ENCODE data around the gene SLC1A2. TPM values are rescaled to one million over a fixed set of nuclear protein-coding genes. Genes with fewer than 3 reads are reported as not detected.

The SLC1A2 gene
- total RNA-seq, 2 donors from 2014 or later = 1.3 to 3.3 TPM

- intact Hi-C loops (cut with DNase I) = no loop called here
- DNase-seq = no peak
- no peak for ATAC-seq
Measured at GRCh38 chr11:35337914-35338305, 81.4 kb downstream of the SLC1A2 start.

- intact Hi-C loops (cut with DNase I) = no loop called here
- ATAC-seq = peak in 1 of 2 donors; percentile 93
- DNase-seq = no peak
Measured at GRCh38 chr11:35337136-35337913, 82.0 kb downstream of the SLC1A2 start.

- ATAC-seq (no peak), DNase-seq (no peak)
- intact Hi-C loops (cut with DNase I) = no loop called here
Measured at GRCh38 chr11:35336726-35337125, 82.6 kb downstream of the SLC1A2 start.

- DNase-seq (no peak), ATAC-seq (peak in 1 of 2 donors; percentile 27)
- intact Hi-C loops (cut with DNase I) = no loop called here
Measured at GRCh38 chr11:35335226-35335625, 84.1 kb downstream of the SLC1A2 start.

DNA sequence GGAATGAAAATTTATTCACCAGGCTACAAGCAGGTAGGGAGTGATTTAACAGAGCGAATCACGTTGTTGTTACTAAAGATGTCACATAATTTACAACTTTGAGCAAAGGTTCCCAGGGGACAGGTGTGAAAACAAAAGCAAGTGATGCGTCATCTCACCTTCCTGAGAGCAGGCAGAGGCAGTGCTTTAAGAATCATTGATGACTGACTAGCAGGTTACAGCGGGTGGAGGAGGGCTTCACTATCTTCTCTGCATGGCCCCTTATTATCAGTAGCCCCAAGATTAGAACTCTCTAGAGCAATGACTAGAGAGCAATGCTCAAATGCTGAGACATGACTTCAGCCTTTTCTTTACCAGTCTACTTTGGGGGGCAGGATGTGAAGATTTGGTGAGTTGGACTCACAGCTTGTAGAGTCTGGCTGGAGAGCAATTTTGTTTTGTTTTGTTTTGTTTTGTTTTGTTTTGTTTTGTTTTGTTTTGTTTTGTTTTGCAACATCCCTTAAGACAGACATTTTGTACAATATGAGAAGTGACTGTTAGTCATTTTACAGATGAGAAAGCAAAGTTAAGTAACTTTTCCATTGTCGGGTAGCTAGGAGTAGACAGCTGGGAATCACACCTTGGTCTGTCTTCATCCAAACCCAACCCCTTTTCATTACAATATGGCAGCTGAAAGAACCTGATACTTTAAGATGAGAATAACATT lies 84.8 kb downstream of the SLC1A2 start:
- ATAC-seq (no peak), DNase-seq (no peak)
- intact Hi-C loops (cut with DNase I) = no loop called here

DNA sequence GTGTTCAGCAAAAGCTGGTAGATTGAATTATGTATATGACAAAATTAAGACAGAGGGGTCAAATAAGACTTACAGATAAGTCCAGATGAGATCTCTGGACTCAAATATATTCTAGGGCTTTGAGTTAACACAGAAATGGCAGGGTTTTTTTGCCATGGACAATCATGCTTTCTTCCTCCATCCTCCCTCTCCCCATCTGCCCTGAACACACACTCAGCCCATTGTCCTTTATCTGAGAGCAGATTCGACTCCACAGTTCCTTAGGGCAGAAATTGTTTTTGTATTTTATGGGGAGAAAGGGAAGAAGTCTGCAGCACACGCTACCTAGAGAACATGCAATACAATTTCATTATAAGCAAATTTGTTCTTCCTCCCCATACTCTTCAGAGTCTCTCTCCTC lies 86.8 kb downstream of the SLC1A2 start:
- DNase-seq (no peak), ATAC-seq (no peak)
- intact Hi-C loops (cut with DNase I) = no loop called here

DNA sequence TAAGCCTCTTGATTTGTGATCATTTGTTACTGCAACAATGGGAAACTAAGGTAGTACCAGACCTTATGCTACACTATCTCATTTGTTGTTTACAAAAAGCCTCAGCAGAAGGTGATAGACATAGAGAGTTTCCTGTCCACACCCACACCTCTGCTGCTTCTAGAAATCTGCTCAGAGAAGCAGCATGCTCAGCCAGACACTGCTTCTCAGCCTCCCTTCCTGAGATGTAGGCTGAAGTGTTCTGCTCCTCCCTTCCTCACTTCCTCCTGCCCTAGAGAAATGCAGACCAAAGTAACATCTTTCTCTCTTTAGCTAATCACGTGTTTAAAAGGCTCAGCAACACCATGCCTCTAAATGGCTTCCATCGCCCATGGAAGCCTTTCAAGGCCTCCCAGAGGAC lies 88.4 kb downstream of the SLC1A2 start:
- no peak for DNase-seq
- intact Hi-C loops (cut with DNase I) = no loop called here
- peak; percentile 19 to 49 for ATAC-seq

DNA sequence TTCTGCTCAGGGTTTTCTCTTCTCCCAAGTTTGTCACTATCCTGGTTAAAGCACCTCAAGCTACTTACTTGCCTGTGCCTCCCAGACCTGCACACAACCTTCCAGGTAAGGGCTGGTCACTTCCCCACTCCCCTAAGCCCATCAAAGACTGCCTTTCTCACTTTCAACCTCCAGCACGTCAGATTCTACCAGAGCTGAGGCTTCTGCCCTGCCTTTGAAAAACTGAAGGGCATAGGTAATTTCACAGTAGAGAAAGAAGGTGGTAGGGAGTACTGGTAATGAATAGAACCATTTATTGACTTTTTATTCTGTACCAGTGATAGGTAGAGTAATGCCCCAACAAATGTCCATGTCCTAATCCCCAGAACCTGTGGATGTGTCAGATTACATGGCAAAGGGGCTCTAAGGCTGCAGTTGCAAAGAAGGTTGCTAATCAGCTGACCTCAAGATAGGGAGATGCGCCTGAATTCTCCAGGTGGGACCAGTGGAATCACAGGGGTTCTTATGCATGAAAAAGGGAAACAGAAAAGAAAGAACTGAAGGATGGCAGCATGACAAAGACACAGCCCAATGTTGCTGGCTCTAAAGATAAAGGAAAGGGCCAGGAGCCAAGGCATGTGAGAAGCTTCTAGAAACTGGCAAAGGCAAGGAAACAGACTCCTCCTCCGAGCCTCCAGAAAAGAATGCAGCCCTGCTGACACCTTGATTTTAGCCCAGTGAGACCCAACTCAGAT lies 89.0 kb downstream of the SLC1A2 start:
- no peak for ATAC-seq
- DNase-seq = no peak
- intact Hi-C loops (cut with DNase I) = no loop called here

DNA sequence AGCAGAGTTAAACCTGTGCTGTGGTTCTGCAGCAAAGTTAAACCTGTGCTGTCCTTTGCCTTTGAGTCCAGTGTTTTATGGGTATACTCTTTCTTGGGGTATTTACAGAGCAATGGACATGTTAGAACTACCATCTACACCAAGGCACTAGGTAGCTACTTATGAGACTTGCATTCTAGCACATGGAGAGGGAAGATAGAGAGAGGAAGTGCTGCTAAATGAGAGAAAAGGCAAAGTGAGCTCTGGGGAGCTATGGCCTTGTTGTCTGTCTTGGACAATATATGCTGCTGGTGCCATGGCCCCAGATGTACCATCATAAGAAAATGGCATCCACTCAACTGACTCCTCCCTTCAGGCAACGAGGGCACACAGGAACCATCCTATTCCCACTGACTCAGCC lies 91.5 kb downstream of the SLC1A2 start:
- DNase-seq (no peak), ATAC-seq (no peak)
- intact Hi-C loops (cut with DNase I) = no loop called here

DNA sequence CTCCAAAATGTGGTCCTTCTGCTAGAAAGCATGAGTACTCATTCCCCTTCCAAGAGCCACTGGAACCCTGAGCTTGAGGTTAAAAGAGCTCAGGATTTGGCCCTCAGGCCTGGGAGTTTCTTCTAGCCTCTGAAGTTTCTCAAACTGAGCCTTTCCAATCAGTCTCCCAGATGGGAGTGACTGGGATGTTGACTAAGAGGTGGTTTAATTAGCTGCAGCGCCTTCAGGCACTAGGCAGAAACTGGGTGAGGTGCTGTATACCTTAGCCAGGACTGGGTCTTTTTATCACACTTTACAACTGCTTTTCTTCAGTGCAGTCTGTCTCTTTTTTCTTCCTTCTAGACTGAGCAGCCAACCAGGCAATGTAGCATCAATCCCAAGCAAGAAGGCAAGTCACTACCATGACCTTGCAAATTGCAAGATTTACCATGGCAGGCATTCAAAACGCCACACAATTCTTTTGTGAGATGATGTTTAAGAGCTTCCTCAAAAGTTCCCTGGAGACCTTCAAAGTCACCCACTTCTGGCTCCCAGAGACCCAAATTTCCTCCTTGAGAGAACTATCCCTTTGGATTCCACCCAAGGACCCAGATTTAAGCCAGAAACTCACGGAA lies 93.0 kb downstream of the SLC1A2 start:
- DNase-seq = no peak
- intact Hi-C loops (cut with DNase I) = no loop called here
- ATAC-seq = no peak

GRCh38 chr11:35324981-35325380 lies 94.4 kb downstream of the SLC1A2 start:
- intact Hi-C loops (cut with DNase I) = no loop called here
- DNase-seq = no peak
- ATAC-seq = no peak

GRCh38 chr11:35324183-35324886 lies 95.0 kb downstream of the SLC1A2 start:
- DNase-seq (no peak), ATAC-seq (no peak)
- intact Hi-C loops (cut with DNase I) = no loop called here

GRCh38 chr11:35323076-35323868 lies 96.1 kb downstream of the SLC1A2 start:
- DNase-seq = no peak
- peak in 1 of 2 donors; percentile 35 for ATAC-seq
- intact Hi-C loops (cut with DNase I) = no loop called here

GRCh38 chr11:35322318-35322979 lies 96.9 kb downstream of the SLC1A2 start:
- ATAC-seq (peak in 1 of 2 donors; percentile 7), DNase-seq (no peak)
- intact Hi-C loops (cut with DNase I) = no loop called here

- intact Hi-C loops (cut with DNase I) = no loop called here
- ATAC-seq = peak in 1 of 2 donors; percentile 69
- no peak for DNase-seq
Measured at GRCh38 chr11:35321532-35322317, 97.6 kb downstream of the SLC1A2 start.

GRCh38 chr11:35321111-35321510 lies 98.2 kb downstream of the SLC1A2 start:
- DNase-seq = no peak
- no peak for ATAC-seq
- intact Hi-C loops (cut with DNase I) = no loop called here

Data from left cardiac atrium (tissue), 4 donors.